IPS DF 6.9 (cell line): ENCODE results near the gene KCNIP1.

Source experiments
- DNase-seq: peaks from one replicate; pipeline ENCODE4 v3.0.0-alpha.2; 2013; ENCODE audit warnings: low read depth, low spot score
- H3K27ac ChIP-seq: one replicate; pipeline ENCODE4 v1.5.1; 2013; ENCODE audit warnings: low read length, control low read depth
- H3K27me3 ChIP-seq: 2 replicates; pipeline ENCODE4 v1.6.1; 2013; ENCODE audit warnings: mild to moderate bottlenecking, low read length; ENCODE audit not compliant: control insufficient read depth, insufficient read depth
- H3K36me3 ChIP-seq: 2 replicates; pipeline ENCODE4 v1.6.1; 2013; ENCODE audit warnings: low read length; ENCODE audit not compliant: control insufficient read depth, insufficient read depth
- H3K4me1 ChIP-seq: 2 replicates; pipeline ENCODE4 v1.6.1; 2013; ENCODE audit warnings: low read length; ENCODE audit not compliant: control insufficient read depth, insufficient read depth
- H3K4me3 ChIP-seq: 2 replicates; pipeline ENCODE4 v1.5.1; 2013; ENCODE audit warnings: mild to moderate bottlenecking, low read length
- H3K9me3 ChIP-seq: 2 replicates; pipeline ENCODE4 v1.6.1; 2013; ENCODE audit warnings: low read length, inconsistent platforms; ENCODE audit not compliant: control insufficient read depth, insufficient read depth
- WGBS: extraction: QIAGEN DNeasy Blood & Tissue Kit; methylation state at CpG from one replicate; pipeline ENCODE4 v1.1.7; 2013; ENCODE audit warnings: mixed read lengths, missing lambda C conversion rate; ENCODE audit not compliant: insufficient read length, insufficient coverage; 5-methylcytosine and 5-hydroxymethylcytosine counted together

KCNIP1 gene

DNA sequence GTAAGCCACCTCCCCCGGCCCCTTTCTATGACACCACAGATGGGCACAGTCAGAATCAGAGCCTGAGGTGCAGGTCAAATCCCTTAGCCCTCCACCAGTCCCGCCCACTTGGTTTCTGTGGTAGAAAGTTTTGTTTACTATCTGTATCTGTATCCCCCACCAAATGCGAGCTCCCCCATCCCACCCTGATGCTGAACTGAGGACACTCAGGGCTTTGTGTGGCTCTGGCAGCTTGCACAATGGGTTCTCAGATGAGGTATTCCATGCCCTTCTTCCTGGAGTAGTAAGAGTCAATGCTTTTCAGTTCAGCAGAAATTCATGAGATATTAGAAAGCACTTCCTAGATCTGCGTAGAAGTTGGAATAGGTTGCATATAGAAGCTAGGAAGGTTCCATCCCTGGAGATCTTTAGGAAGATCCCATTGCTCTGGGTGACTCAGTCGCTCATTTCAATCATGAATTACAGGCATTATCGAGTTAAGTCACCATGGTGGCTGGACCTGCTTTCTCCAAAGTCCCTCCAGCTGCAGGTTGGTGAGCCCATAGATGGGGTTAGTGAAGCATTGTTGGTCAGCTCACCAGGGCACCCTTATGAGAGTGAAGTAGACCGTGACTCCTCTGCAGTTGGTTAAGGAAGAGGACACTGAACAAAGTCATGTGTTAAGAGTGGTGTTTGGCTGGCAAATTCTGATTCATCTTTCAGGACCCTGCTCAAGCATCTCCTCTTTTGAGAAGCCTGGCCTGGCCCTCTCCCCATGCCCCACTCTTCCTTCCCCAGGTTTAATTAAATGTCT is 10.6 kb upstream of the KCNIP1 start:
- H3K36me3 ChIP-seq, result no peaks in the 10 kb centered on the region
- no peaks in the 10 kb centered on the region for H3K4me1 ChIP-seq
- H3K9me3 ChIP-seq, result no peaks in the 10 kb centered on the region
- H3K27ac ChIP-seq, result no peak overlapping the region
- H3K27me3 ChIP-seq, result no peaks in the 10 kb centered on the region
- WGBS, result no CpG with 5 or more reads among the region's 7 CpGs
- no peak overlapping the region for H3K4me3 ChIP-seq
- DNase-seq, result no peak

DNA sequence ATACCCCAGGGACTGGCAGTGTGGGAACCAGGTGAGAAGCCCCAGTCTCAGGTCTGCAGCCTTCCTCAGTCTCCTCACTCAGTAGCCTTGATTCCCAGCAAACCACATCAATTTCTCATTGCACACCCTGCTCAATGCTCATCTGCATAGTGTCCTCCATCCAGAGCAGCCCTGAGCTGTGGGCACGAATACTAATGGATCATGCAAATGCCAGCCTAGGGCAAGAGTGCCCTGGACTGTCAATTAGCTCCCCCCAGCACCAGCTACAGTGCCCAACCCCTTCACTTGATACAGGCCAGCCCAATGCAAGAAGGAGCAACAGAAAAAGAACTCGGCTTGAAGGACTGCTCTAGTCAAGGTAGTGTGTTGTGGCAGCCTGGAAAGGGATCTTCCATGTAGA is 9.8 kb upstream of the KCNIP1 start:
- Histone ChIP-seq H3K27me3 (no peaks in the 10 kb centered on the region), H3K4me3 (no peak overlapping the region), H3K4me1 (no peaks in the 10 kb centered on the region), H3K9me3 (no peaks in the 10 kb centered on the region), H3K27ac (no peak overlapping the region), H3K36me3 (no peaks in the 10 kb centered on the region)
- no peak for DNase-seq
- WGBS, result no CpG with 5 or more reads among the region's 2 CpGs

- no peaks in the 10 kb centered on the region for H3K27me3 ChIP-seq
- H3K4me1 ChIP-seq, result no peaks in the 10 kb centered on the region
- DNase-seq, result no peak
- H3K36me3 ChIP-seq, result no peaks in the 10 kb centered on the region
- H3K27ac ChIP-seq, result no peak overlapping the region
- no CpG with 5 or more reads among the region's 10 CpGs for WGBS
- H3K9me3 ChIP-seq, result no peaks in the 10 kb centered on the region
- H3K4me3 ChIP-seq, result no peak overlapping the region
Observed at GRCh38 chr5:170495825-170496661, 7.8 kb upstream of the KCNIP1 start.

DNA sequence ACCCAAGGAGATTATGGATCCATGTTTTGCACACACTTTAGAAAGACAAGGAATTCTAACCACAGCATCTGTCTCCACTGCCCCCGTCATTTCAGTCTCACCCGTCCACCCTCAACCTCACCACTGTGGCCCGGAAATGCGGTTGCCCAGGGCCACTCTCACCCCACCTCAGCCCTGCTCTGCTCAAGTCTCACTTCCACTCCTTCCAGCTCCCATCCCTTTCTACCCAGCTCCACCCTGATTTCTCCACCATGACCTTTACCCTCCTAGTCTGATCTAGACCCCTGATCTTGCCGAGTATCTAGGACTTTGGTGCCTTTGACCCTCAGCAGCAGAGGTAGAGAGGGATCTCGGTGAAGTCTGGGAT is 7.2 kb upstream of the KCNIP1 start:
- Histone ChIP-seq H3K27me3 (no peaks in the 10 kb centered on the region), H3K9me3 (no peaks in the 10 kb centered on the region), H3K36me3 (no peaks in the 10 kb centered on the region), H3K4me3 (no peak overlapping the region), H3K27ac (no peak overlapping the region), H3K4me1 (no peaks in the 10 kb centered on the region)
- WGBS, result no CpG with 5 or more reads among the region's 6 CpGs
- DNase-seq, result no peak

GRCh38 chr5:170497311-170498038 is 6.3 kb upstream of the KCNIP1 start:
- no CpG with 5 or more reads among the region's 13 CpGs for WGBS
- H3K4me3 ChIP-seq, result no peak overlapping the region
- H3K9me3 ChIP-seq, result no peaks in the 10 kb centered on the region
- H3K27ac ChIP-seq, result no peak overlapping the region
- no peaks in the 10 kb centered on the region for H3K36me3 ChIP-seq
- no peaks in the 10 kb centered on the region for H3K27me3 ChIP-seq
- H3K4me1 ChIP-seq, result no peaks in the 10 kb centered on the region
- no peak for DNase-seq

GRCh38 chr5:170498811-170499351 is 4.9 kb upstream of the KCNIP1 start:
- no peak for DNase-seq

DNA sequence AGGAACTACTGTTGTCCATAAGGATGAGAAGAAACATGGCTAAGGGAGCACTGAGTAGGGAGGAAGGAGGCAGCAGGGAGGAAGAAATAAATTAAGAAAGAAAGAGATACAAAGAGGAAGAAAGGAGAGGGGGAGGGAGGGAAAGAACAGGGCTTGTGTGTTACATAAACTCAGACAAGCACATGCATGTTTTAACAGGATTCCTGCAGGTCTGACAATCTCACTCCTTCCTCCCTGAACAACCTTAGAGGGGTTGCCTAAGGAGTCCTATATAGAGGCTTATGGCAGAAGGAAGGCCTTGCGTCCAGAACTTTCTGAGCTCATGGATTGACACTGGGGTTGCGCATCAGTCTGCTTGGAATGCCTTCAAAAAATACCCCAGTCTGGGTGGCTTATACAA is 4.2 kb upstream of the KCNIP1 start:
- H3K4me1 ChIP-seq, result peaks cover 1% of the 10 kb centered on the region; the same call in 1 of the 2 replicates
- H3K9me3 ChIP-seq, result no peaks in the 10 kb centered on the region
- H3K27me3 ChIP-seq, result peaks cover 5% of the 10 kb centered on the region; the same call in 1 of the 2 replicates
- WGBS, result no CpG with 5 or more reads among the region's 2 CpGs
- H3K36me3 ChIP-seq, result no peaks in the 10 kb centered on the region
- no peak for DNase-seq
- no peak overlapping the region for H3K27ac ChIP-seq
- H3K4me3 ChIP-seq, result no peak overlapping the region

More at GRCh38 chr5:170498811-170499351, 4.9 kb upstream of the KCNIP1 start:
- Histone ChIP-seq H3K4me1 (no peaks in the 10 kb centered on the region), H3K4me3 (no peak overlapping the region), H3K9me3 (no peaks in the 10 kb centered on the region), H3K27ac (no peak overlapping the region), H3K27me3 (no peaks in the 10 kb centered on the region), H3K36me3 (no peaks in the 10 kb centered on the region)
- no CpG with 5 or more reads among the region's 5 CpGs for WGBS

GRCh38 chr5:170501361-170501760 is 2.5 kb upstream of the KCNIP1 start:
- Histone ChIP-seq H3K4me1 (peaks cover 1% of the 10 kb centered on the region; the same call in 1 of the 2 replicates), H3K36me3 (no peaks in the 10 kb centered on the region), H3K27me3 (peaks cover 8% of the 10 kb centered on the region; the same call in 1 of the 2 replicates), H3K27ac (no peak overlapping the region), H3K4me3 (no peak overlapping the region), H3K9me3 (no peaks in the 10 kb centered on the region)
- DNase-seq, result no peak
- no CpG with 5 or more reads among the region's 1 CpG for WGBS

- Histone ChIP-seq H3K27me3 (peaks cover 8% of the 10 kb centered on the region; the same call in 1 of the 2 replicates), H3K27ac (no peak overlapping the region), H3K4me3 (no peak overlapping the region), H3K36me3 (no peaks in the 10 kb centered on the region), H3K4me1 (peaks cover 1% of the 10 kb centered on the region; the same call in 1 of the 2 replicates), H3K9me3 (no peaks in the 10 kb centered on the region)
- DNase-seq, result no peak
- no CpG with 5 or more reads among the region's 2 CpGs for WGBS
Observed at GRCh38 chr5:170501931-170502330, 1.9 kb upstream of the KCNIP1 start.
